GM21529 (cell line): ENCODE results near the gene CDH13.

Experiments
- ATAC-seq: cut with Tn5 transposase; IDR thresholded peaks from one replicate; pipeline ENCODE4 v1.9.1; 2021; ENCODE audit not compliant: unreplicated experiment

The CDH13 gene

DNA sequence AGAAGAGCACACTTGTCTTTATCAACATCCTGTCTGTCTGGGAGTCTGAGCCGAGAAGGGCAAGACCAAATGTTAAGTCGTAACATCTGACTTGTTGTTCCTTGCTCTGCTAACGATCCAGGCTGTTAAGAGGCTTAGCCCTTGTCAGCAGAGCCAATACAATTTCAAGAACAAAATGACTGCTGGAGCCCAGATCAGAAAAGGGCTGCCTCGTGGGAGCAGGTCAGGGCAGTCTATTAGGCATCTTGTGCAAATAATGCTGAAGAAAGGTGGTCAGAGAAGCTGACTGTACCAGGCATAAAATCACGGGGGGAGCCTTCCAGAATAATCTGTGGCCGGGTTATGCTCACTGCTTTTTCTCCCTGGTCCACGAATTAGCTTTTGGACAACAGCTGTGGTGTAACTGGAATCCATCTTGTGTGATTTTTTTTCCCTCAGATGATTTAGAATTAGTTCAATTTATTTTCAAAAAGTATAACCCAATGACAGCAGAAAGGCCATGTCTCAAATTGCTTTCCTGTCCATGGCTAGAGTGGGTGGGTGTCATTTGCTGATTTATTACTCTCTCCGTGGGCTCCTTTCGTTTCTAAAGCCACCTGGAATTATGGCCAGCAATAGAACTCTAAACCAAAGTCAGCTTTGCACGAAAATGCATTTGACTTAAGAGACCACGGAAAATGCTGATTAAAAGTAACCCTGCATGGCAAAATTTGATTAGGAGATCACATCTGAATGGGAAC, 959.9 kb downstream of the CDH13 start:
- ATAC-seq = no peak

DNA sequence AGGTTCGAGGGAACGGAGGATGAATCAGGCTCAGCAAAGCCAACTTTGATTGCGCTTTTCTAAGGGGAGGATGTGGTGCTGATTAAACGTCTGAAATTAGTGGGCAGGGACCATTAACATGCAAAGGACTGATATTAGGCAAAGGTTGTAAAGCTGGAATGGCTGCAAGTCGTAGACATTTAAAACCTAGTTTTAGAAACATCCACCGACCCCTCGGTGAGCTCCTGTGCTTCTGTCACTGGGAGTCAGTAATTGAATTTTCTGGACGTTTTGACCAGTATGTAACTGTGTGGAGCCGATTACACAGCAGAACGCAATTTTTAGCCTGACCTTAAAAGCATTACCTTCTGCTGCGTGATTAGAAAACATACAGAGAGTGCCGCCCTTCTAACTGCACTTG, 960.4 kb downstream of the CDH13 start:
- no peak for ATAC-seq

DNA sequence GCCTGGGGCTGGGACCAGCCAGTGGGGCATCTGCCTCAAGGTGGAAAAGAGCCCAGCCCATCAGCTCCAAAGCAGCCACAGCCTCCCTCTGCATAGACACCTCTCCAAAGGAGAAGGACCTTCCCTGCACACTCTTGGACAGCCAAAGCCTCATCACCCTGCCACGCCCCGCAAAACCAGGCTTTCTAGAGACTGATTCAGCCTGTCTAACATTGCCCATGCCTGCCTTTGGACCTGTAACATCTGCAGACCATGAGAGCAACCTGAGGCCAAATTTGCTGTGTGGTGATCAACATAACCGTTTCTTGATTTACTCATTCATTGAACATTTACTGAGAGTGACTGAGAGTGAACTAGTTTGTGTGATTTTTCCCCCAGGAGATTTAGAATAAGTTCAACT, 961.3 kb downstream of the CDH13 start:
- no peak for ATAC-seq

DNA sequence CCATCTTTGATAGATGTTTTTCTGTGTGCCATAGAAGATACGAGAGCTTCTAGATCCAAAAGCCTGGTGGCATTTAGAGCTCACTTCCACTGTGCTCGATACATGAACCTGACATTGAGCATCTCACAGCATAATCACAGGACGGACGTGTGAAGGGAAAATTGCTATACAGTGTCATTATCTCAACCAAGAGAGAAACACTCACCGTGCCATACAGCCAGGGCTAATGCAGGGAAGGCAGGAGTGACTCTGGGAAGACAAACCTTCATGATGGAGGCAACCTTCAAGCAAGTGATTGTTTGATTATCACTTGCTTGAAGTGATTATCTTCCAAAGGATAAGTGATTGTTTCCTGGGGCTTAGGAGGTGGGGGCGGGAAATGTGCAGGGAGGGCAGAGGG, 962.8 kb downstream of the CDH13 start:
- no peak for ATAC-seq

DNA sequence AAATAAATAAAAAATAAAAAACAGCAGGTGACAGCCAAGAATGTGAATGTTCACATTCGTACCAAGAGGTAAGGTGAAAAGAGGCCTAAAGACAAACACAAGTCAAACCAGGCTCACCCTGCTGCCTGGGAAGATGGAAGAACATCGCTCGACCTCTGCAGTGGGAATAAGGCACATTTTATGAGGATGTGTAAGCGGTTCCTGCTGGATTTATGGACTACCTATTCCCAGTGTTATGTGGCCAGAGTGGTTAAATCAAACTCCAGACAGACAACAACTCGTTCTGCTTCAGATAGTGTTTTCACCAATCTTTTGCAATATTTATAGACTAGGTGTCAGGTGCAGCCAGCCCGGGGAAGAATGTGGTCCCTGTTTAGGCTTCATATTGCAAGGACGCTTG, 966.0 kb downstream of the CDH13 start:
- no peak for ATAC-seq

DNA sequence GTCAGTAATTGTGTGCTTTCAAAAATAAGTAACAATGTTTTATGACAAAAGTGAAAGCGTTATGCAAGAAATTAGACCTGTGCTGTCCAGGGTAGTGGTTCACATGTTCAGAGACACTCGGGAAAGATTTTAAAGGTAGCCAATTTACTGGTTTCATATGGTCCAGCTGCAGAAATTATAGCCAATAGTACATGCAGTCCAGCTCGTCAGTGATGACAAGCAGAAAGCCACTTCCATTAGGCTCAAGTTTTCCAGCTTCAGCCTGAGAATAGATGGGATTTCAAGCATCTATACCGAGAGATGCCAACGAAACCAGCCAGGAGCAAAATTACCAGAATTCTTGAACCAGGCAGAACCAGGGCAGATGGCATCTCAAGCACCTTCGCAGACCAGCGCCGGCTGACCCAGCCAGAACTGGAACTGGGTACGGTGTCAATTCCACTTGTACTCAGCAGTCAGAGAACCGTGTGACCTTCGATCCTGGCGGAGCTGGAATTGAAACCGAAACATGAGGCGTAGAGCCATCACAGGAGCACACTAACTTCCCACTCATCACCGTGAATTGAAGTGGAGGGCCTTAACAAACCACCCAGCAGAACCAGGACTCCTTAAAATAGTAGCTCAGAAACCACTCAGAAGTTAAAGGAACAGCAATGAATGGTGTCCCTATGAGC, 973.2 kb downstream of the CDH13 start:
- ATAC-seq = no peak

DNA sequence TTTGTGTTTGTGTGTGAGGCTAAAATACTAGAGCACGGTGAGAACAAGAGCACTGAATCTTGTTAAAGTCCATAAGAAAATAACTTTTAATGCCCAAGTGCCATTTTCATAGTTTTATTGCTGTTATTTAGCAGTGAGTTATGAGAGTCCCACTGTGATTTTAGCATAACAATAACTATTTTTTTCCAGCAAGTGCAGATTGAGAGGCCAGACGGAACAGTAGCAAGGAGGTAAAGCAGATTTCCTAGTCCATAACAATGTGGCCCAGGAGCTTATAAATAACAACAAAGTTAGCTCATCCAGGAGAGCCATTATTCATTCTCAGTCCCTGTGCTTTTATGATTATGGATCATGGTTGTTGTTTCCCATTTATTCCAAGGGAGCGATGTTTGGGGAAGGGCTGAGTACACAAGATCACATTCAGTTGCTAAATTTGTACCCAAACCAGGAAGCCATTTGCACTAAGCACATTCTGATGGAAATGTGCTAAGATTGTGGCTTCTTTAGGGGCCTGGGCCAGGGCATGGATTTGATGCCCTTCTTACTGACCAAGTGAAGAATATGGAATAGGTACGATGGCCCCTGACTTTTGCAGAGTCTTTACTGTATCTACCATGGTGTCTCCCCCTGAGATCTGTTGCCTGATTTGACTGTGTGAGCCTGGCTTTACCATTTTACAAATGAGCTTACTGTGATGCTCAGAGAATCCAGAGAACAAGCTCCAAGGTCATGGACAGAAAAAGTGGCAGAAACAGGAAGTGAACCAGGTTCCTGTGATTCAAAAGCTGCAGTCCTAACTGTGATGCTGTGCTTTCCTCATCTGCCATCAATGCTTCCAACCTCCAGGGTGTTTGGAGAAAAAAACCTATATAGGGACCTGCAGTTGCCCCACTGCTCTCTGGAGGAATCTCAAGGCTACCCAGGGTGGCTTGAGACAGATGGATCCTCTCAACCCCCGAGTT, 976.3 kb downstream of the CDH13 start:
- ATAC-seq = no peak

DNA sequence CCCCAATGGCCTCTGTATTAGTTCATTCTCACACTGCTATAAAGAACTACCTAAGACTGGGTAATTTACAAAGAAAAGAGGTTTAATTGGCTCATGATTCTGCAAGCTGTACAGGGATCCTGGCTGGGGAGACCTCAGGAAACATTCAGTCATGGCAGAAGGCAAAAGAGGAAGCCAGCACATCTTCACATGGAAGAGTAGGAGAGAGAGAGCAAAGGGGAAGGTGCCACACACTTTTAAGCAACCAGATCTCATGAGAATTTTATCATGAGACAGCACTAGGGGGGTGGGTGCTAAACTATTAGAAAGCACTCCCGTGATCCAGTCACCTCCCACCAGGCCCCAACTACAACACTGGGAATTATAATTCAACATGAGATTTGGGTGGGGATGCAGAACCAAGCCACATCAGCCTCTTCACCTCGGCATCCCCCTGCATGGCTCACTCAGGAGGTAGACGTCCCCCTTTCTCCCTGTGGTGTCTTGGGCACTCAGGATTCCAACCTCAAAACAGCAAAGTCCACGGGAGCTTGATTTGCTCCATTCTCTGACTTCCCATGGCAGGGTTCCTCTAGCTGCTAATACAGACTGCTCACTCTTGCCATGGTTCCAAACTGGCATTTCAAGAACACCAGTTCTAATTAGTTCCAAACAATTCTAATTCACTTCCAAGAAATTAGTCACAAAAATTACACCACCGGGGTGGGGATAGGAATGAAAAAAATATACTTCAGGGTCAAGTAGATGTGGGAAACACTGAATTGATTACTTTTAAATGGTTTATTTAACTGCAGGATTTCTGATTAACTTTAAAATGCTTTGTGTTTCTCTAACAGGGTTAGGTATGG, 977.2 kb downstream of the CDH13 start:
- no peak for ATAC-seq

DNA sequence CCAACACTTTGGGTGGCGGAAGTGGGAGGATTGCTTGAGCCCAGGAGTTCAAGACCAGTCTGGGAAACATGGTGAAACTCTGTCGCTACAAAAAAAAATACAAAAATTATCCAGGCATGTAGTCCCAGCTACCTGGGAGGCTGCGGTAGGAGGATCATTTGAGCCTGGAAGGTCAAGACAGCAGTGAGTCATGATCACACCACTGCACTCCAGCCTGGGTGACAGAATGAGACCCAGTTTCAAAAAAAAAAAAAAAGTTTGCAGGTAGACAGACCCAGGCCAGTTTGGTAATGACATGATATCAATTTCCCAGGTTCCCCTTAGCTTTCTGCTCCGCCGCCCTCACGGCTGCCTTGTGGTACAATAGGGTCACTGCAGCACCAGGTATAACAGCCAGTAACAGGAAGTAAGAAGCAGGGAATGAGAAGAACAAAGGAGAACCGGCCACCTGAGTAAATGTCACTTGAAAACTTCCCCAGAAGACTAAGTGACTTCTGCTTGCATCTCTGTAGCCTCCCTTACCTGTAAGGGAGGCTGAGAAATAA, 979.8 kb downstream of the CDH13 start:
- ATAC-seq = no peak

DNA sequence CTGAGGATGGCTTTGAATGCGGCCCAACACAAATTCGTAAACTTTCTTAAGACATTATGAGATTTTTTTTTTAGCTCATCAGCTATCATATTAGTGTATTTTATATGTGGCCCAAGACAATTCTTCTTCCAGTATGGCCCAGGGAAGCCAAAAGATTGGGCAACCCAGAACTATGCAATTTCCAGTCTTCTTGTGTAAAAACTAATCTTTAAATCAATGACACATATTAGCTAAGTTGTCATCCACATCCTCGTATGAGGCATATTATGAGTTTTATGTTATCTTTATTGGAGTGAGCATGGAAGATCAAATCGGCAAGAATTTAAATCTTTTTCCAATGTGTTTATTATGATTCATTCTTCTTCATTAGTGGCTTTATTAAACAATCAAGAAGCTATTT, 982.4 kb downstream of the CDH13 start:
- no peak for ATAC-seq

DNA sequence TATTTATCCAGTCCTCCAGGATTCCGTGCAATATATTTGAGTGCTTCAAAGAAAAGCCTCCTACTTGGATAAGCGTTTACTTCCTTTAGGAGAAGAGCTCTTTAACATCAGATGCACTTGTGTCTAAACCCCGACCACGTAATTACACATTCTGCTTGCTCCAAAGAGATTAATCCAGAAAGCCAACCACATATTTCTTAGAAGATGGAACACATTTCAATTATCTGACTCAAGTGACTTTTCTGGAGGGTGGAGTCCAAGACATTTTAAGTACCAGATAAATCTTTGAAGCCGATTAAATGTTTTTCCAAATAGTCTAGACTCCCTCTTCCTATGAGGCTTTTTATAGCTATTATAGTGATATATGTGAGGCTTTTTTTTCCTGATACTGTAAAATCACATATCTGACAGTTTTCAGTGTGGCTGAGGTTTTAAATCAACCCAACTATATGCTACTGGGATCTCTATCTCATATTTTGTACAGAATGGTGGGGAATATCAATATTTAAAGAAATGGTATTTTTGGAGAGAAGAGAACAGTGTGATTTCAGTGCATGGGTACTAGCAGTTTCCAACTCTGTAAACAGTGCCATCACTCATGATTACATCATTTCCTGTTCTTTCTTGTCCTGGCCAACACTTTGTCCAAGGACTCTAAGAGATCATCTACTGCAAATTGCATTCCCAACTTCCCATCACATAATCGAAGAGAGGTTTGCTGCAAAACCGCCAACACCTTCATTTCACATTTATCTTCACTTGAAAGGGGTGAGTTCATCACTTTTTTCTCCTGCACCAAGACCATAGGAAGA, 988.6 kb downstream of the CDH13 start:
- ATAC-seq = no peak

DNA sequence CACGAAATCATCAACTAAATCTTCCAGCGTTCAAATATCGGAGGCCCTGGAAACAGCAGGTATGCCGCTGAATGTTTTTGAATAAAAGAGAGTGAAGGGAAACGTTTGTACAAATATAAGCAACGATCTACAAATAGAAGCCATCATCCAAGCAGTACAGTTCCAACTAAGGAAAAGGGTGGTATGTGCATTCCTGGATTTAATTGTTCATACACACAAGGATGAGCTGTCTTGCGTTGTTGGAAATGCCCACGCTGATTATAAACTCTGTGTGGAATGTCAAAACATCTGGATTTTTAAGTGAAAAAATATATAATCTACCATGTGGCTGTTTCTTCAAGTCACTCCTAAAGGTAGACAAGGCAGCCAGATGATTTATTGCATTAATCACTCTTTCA, 989.2 kb downstream of the CDH13 start:
- ATAC-seq = no peak

DNA sequence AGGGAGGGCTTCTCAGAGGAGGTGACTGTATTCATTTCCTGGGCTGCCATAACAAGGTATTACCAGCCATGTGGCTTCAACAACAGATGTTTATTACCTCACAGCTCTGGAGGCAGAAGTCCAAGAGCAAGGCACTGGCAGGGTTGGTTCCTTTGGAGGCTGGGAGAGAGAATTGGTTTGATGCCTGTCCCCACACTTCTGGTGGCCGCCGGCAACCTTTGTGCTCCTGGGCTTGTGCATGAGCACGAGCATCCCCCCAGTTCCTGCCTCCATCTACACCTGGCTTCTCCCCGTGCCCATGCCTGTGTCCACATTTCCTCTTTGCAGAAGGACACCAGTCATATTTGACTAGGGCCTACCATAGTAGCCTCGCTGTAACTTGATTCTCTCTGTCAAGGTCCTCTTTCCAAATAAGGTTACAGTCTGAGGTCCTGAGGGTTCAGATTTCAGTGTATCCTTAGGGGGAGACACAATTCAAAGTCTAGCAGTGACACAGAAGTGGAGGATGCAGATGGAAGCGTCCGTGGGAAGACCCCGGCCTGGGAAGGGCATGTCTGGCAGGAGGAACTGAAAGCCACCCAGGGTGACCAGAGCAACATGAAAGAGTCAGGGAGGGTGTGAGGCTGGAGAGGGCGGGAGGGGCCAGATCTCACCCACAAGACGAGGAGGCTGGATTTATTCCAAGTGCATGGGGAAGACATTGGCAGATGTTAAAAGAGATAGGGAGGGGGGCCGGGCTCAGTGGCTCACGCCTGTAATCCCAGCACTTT, 992.8 kb downstream of the CDH13 start:
- no peak for ATAC-seq

DNA sequence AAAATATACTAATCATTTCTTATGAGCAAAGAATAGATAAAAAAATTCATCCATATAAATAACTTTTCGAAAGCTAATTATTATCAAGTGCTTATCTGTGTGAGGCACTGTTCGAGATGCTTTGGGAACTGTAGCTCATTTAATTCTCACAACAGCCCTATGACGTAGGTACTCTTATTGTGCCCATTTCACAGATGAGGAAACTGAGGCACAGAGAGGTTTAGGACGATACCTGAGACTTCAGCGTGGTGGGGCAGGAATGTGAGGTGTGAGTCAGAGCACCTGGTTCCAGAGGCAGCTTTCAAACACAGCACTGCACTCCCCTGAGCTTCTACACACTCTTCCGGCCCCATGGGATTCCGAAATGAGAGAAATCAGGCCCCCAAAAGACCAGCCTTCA, 995.2 kb downstream of the CDH13 start:
- ATAC-seq = no peak

DNA sequence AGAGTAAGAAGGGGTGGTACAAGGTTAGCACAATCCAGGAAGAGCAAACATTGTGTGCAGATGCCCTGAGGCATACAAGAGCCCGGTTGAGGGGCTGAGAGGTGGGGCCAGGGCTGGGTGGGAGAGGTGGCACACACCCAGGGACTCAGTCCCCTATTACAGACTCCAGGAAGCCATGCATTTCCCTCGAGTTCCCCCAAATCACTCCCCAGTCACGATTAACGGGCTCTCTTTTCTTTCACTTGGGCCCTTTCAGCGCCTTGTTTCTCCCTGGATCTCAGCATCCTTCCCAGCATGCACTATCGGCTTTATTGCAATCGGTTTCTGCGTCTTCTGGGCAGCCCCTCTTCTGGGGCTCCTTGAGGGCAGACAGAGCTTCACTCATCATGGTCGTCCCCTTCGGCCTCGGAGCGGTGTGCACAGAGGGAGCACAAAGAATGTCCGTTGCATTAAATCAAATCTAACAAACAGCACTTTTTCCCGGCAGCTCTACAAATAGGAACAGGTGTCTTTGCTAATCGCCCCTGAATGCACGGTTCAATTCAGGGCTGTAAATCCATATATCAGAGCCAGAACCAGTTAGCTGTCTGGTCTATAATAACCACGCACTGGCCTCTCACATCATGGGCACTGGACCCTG, 996.4 kb downstream of the CDH13 start:
- no peak for ATAC-seq

DNA sequence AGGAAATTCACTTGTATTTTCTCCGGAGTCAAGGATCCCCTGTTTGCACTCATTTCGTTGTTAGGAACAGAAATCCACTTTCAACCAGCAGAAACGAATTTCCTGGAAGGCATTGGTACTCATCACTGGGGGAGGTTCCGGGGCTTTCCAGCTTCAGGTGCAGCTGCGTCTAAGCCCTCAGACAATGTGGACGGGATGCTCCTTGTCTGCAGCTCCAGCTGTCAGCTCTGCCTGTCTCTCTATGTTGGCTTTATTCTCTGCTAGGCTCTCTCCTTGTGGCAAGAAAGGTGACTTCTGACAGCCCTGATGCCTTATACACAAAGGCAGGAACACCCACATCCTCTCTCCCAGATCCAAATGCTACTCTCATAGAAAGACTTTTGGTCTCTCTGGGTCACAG, 997.1 kb downstream of the CDH13 start:
- ATAC-seq = no peak

DNA sequence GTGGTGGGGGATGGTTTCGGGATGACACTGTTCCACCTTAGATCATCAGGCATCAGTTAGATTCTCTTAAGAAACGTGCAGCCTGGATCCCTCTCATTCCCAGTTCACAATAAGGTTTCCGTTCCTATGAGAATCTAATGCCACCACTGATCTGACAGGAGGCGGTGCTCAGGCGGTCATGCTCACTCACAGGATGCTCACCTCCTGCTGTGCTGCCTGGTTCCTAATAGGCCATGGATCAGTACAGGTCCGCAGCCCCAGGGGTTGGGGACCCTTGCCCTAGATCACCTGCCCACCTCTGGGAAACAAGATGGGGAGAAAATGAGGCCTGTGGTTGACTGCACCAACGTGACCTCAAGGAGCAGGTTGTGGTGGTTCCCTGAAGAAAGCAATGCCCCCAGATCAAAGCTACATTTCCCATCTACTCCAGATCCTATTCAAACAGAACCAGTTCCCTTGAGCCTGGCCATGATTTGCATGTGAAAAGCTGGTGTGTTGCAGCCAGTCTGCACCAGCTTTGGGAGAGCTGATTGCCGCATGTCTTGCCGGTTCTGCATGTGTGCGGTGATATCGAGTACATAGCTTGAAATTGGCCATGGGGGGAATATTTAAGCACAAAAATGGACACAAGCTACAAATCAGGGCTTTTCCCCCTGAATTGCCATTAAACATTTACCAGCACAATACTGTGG, 997.8 kb downstream of the CDH13 start:
- no peak for ATAC-seq

DNA sequence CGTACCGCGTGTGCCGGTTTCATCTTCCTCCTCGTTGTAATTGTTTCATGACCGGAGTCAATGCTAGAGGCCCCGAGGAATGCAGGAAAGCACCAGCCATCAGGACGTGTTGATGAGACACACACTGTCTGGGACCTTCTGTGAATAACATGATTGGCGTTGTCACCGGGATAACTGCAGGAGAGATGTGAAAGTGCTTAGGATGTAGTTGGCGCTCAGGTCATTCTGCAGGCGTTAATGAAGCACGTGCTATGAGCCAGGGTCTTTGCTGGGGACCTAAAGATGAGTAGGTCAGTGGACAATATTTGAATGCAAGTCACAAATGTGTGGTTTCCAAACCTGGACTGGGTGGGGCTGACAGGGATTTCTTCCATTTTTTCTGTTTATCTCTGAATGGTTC, 999.4 kb downstream of the CDH13 start:
- ATAC-seq = no peak
